OCI-LY3 (cell line): Measurements from ENCODE around the gene PLCB4.

ENCODE experiments used
- H2AFZ ChIP-seq: fragments of 200-600, 300-600 bp; shearing (Covaris generic); 2 replicates; pipeline ENCODE4 v1.6.0; 2014; ENCODE audit warnings: antibody characterized with exemption, low read depth, low read length
- H3K27ac ChIP-seq: fragments of 200-600, 300-600 bp; sonication (generic); 2 replicates; pipeline ENCODE4 v1.5.1; 2014; ENCODE audit warnings: mild to moderate bottlenecking, low read length, moderate library complexity, mixed read lengths
- H3K27me3 ChIP-seq: fragments of 200-600, 300-600 bp; sonication (generic); 2 replicates; pipeline ENCODE4 v1.6.1; 2014; ENCODE audit warnings: low read depth, low read length, mixed read lengths
- H3K36me3 ChIP-seq: fragments of 200-600, 300-600 bp; sonication (generic); replicated peaks from 2 replicates; pipeline ENCODE3; 2014; ENCODE audit warnings: low read depth, low read length, mixed read lengths
- H3K4me1 ChIP-seq: fragments of 300-600, 200-600 bp; sonication (generic); 2 replicates; pipeline ENCODE4 v1.6.1; 2014; ENCODE audit warnings: low read length, mixed read lengths
- H3K4me2 ChIP-seq: fragments of 200-600, 300-600 bp; sonication (generic); 2 replicates; pipeline ENCODE4 v1.6.1; 2014; ENCODE audit warnings: low read length, mixed read lengths
- H3K4me3 ChIP-seq: fragments of 300-600, 200-600 bp; sonication (generic); 2 replicates; pipeline ENCODE4 v1.5.1; 2014; ENCODE audit warnings: antibody characterized with exemption, mild to moderate bottlenecking, low read length, moderate library complexity
- H3K79me2 ChIP-seq: fragments of 300-600, 200-600 bp; shearing (Covaris generic); 2 replicates; pipeline ENCODE4 v1.6.1; 2014; ENCODE audit warnings: mild to moderate bottlenecking, low read length, mixed read lengths
- H3K9ac ChIP-seq: fragments of 300-600, 200-600 bp; shearing (Covaris generic); 2 replicates; pipeline ENCODE4 v1.6.0; 2014; ENCODE audit warnings: mild to moderate bottlenecking, low read length, moderate library complexity
- H3K9me3 ChIP-seq: fragments of 200-600, 300-600 bp; shearing (Covaris generic); 2 replicates; pipeline ENCODE4 v1.6.1; 2014; ENCODE audit warnings: low read length, mixed read lengths; ENCODE audit not compliant: insufficient read depth
- H4K20me1 ChIP-seq: fragments of 200-600, 300-600 bp; sonication (generic); 2 replicates; pipeline ENCODE4 v1.6.1; 2016; ENCODE audit warnings: low read length, mixed read lengths; ENCODE audit not compliant: insufficient read depth
- CTCF ChIP-seq: fragments of 200-600, 300-600 bp; sonication (generic); IDR thresholded peaks from 2 replicates; pipeline ENCODE4 v1.5.1; 2014; ENCODE audit warnings: antibody characterized with exemption, low read length, low read depth
- EZH2phosphoT487 ChIP-seq: fragments of 200-600 bp; shearing (Covaris generic); IDR thresholded peaks from 2 replicates; pipeline ENCODE4 v1.6.1; 2018; ENCODE audit warnings: antibody characterized with exemption, mixed run types, low read depth

Gene PLCB4

GRCh38 chr20:9360431-9360830 is 291.5 kb downstream of the PLCB4 start:
- Histone ChIP-seq H4K20me1 (no peaks in the 10 kb centered on the region), H3K4me1 (no peaks in the 10 kb centered on the region), H2AFZ (no peak overlapping the region), H3K9ac (no peak overlapping the region), H3K27me3 (no peaks in the 10 kb centered on the region; the same call in 1 of the 2 replicates), H3K27ac (no peak overlapping the region), H3K4me2 (no peak overlapping the region), H3K36me3 (no peaks in the 10 kb centered on the region), H3K4me3 (no peak overlapping the region), H3K9me3 (no peaks in the 10 kb centered on the region), H3K79me2 (no peaks in the 10 kb centered on the region)
- TF ChIP-seq EZH2phosphoT487 (no peak), CTCF (no peak)

GRCh38 chr20:9363673-9364072 is 294.8 kb downstream of the PLCB4 start:
- Histone ChIP-seq H3K9ac (no peak overlapping the region), H3K27me3 (no peaks in the 10 kb centered on the region; the same call in 1 of the 2 replicates), H3K9me3 (no peaks in the 10 kb centered on the region), H3K4me2 (no peak overlapping the region), H3K4me3 (no peak overlapping the region), H3K27ac (no peak overlapping the region), H3K36me3 (no peaks in the 10 kb centered on the region), H3K79me2 (no peaks in the 10 kb centered on the region), H3K4me1 (no peaks in the 10 kb centered on the region), H4K20me1 (no peaks in the 10 kb centered on the region), H2AFZ (no peak overlapping the region)
- TF ChIP-seq CTCF (no peak), EZH2phosphoT487 (no peak)

GRCh38 chr20:9367328-9367727 is 298.4 kb downstream of the PLCB4 start:
- H3K27me3 ChIP-seq: no peaks in the 10 kb centered on the region; the same call in 1 of the 2 replicates
- no peak overlapping the region for H3K9ac ChIP-seq
- H3K4me3 ChIP-seq: no peak overlapping the region

GRCh38 chr20:9367746-9368145 is 298.9 kb downstream of the PLCB4 start:
- H3K4me1 ChIP-seq: no peaks in the 10 kb centered on the region
- no peaks in the 10 kb centered on the region for H3K79me2 ChIP-seq
- peaks cover under 1% of the 10 kb centered on the region; the same call in 1 of the 2 replicates for H3K27me3 ChIP-seq
- H3K27ac ChIP-seq: no peak overlapping the region
- H3K9me3 ChIP-seq: no peaks in the 10 kb centered on the region
- H4K20me1 ChIP-seq: no peaks in the 10 kb centered on the region
- no peak overlapping the region for H3K9ac ChIP-seq
- no peak overlapping the region for H2AFZ ChIP-seq
- no peak overlapping the region for H3K4me3 ChIP-seq
- H3K36me3 ChIP-seq: no peaks in the 10 kb centered on the region
- TF ChIP-seq CTCF: no peak
- no peak for TF ChIP-seq EZH2phosphoT487
- no peak overlapping the region for H3K4me2 ChIP-seq

More at GRCh38 chr20:9367328-9367727, 298.4 kb downstream of the PLCB4 start:
- Histone ChIP-seq H4K20me1 (no peaks in the 10 kb centered on the region), H2AFZ (no peak overlapping the region), H3K27ac (no peak overlapping the region), H3K9me3 (no peaks in the 10 kb centered on the region), H3K4me2 (no peak overlapping the region), H3K79me2 (no peaks in the 10 kb centered on the region), H3K4me1 (no peaks in the 10 kb centered on the region), H3K36me3 (no peaks in the 10 kb centered on the region)
- TF ChIP-seq EZH2phosphoT487 (no peak), CTCF (no peak)
